ENCODE data around the gene KDM6B. TPM values are rescaled to one million over a fixed set of nuclear protein-coding genes. Genes with fewer than 3 reads are reported as not detected.

Gene KDM6B
- total RNA-seq, 1 experiment from 2014 or later, result 28.9 TPM

DNA sequence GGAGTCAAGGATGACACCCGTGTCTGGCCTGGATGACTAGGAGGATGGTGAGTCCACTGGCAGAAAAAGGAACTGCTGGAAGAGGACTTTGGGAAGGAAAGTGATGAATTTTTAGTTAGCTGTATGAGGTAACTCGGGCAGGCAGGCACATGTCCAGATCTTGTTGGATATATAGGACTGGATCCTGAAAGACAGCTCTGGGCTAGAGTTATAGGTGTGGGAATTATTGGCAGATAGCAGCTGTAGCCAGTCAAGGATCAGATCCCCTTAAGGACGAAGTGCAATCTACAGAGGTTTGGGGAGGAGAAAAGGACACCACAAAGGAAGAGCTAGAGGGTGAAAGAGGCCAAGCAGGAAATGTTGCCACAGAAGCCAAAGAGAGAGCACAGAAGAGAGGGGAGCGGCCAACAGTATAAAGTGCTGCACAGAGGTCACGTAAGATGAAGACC lies 33.9 kb downstream of the KDM6B start:
- Mint-ChIP-seq H3K9me3 (no peaks in the 10 kb centered on the region), H3K27ac (peak overlapping the region in 1 of 3 experiments; percentile 6; a peak in 1 of 7 replicates), H3K4me1 (peaks cover 4% of the 10 kb centered on the region in 2 experiments), H3K27me3 (ENCODE audit: low read depth) (no peaks in the 10 kb centered on the region), H3K4me3 (no peak overlapping the region), H3K36me3 (ENCODE audit: insufficient read depth in 1 of 3, low read depth in 3 of 3) (peaks cover 3 to 27% (median 12%) of the 10 kb centered on the region in 3 experiments; a peak in 6 of 7 replicates)
- TF ChIP-seq, protein P1, sequence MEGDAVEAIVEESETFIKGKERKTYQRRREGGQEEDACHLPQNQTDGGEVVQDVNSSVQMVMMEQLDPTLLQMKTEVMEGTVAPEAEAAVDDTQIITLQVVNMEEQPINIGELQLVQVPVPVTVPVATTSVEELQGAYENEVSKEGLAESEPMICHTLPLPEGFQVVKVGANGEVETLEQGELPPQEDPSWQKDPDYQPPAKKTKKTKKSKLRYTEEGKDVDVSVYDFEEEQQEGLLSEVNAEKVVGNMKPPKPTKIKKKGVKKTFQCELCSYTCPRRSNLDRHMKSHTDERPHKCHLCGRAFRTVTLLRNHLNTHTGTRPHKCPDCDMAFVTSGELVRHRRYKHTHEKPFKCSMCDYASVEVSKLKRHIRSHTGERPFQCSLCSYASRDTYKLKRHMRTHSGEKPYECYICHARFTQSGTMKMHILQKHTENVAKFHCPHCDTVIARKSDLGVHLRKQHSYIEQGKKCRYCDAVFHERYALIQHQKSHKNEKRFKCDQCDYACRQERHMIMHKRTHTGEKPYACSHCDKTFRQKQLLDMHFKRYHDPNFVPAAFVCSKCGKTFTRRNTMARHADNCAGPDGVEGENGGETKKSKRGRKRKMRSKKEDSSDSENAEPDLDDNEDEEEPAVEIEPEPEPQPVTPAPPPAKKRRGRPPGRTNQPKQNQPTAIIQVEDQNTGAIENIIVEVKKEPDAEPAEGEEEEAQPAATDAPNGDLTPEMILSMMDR (conservative IDR thresholded peaks at IDR 0.05), result no peak
- no peak overlapping the region for H2AK5ac ChIP-seq (ENCODE audit: insufficient read length, low read length)
- no peak overlapping the region for H2BK120ac ChIP-seq (ENCODE audit: low read depth, low read length, poor library complexity, severe bottlenecking)
- H3K18ac ChIP-seq (ENCODE audit: insufficient read length, low read depth, low read length), result no peak overlapping the region
- no peak overlapping the region for H3K14ac ChIP-seq (ENCODE audit: insufficient read depth, low read length)
- H4K8ac ChIP-seq (replicated peaks; ENCODE audit: insufficient read length, low read depth, low read length), result no peak overlapping the region
- H3K9me3 ChIP-seq (ENCODE audit: control insufficient read depth, low read depth, low read length), result no peaks in the 10 kb centered on the region
- no peak overlapping the region for H2BK5ac ChIP-seq (ENCODE audit: insufficient read length, low read length)
- H3K56ac ChIP-seq (ENCODE audit: insufficient read length, low read depth, low read length), result no peak overlapping the region
- H3K4me1 ChIP-seq (ENCODE audit: insufficient read depth, low read length), result no peaks in the 10 kb centered on the region
- no peak overlapping the region for H2BK15ac ChIP-seq (ENCODE audit: low read depth, low read length)
- no peaks in the 10 kb centered on the region for H3K23me2 ChIP-seq (ENCODE audit: insufficient read length, low read depth, low read length, poor library complexity, severe bottlenecking)
- DNase-seq, result no peak
- no peak overlapping the region for H2AFZ ChIP-seq (ENCODE audit: low read length)
- H3K79me2 ChIP-seq (ENCODE audit: insufficient read depth, low read length), result no peaks in the 10 kb centered on the region
- WGBS (ENCODE audit: extremely low coverage, insufficient read length, low lambda C conversion rate), result no CpG with 5 or more reads among the region's 5 CpGs
- H4K5ac ChIP-seq (ENCODE audit: insufficient read length, low read depth, low read length), result no peak overlapping the region
- H3T11ph ChIP-seq (ENCODE audit: low read length), result no peak overlapping the region
- H3K4me2 ChIP-seq (ENCODE audit: insufficient read depth, insufficient read length, low read length), result no peak overlapping the region
- no peak overlapping the region for H3K4ac ChIP-seq (ENCODE audit: low read depth, low read length)
- H4K91ac ChIP-seq (ENCODE audit: insufficient read length, low read depth, low read length), result no peak overlapping the region
- no peaks in the 10 kb centered on the region for H4K20me1 ChIP-seq (ENCODE audit: control insufficient read depth, insufficient read depth, insufficient read length)
- no peak overlapping the region for H2BK20ac ChIP-seq (ENCODE audit: low read depth, low read length, poor library complexity, severe bottlenecking)
- H3K27me3 ChIP-seq (ENCODE audit: insufficient read depth, low read length), result no peaks in the 10 kb centered on the region
- no peak overlapping the region for H3K23ac ChIP-seq (ENCODE audit: insufficient read length, low read depth, low read length)
- no peak overlapping the region for H3K9ac ChIP-seq (ENCODE audit: extremely low read depth, insufficient read length, low read length)
- no peak overlapping the region for H3K27ac ChIP-seq (ENCODE audit: insufficient read length, low read depth, low read length)
- no peaks in the 10 kb centered on the region for H3K79me1 ChIP-seq (ENCODE audit: insufficient read depth, low read depth, low read length, poor library complexity, severe bottlenecking)
- no peak overlapping the region for H2BK12ac ChIP-seq (ENCODE audit: insufficient read length, low read depth, low read length)

All from H9 (cell line).